Karpas-422 (cell line): ENCODE measurements around the gene ITIH3. TPM values are rescaled to one million over a fixed set of nuclear protein-coding genes. Genes with fewer than 3 reads are reported as not detected.

Source experiments
- DNase-seq: peaks from one replicate; pipeline ENCODE4 v3.0.0-alpha.2; 2015
- H2AFZ ChIP-seq: fragments of 200-600 bp; sonication (generic); 2 replicates; pipeline ENCODE4 v1.6.1; 2014; ENCODE audit warnings: antibody characterized with exemption, low read length, mixed read lengths
- H3K27ac ChIP-seq: fragments of 200-600 bp; sonication (generic); 2 replicates; pipeline ENCODE4 v1.5.1; 2014; ENCODE audit warnings: mild to moderate bottlenecking, low read length, moderate library complexity
- H3K27me3 ChIP-seq: fragments of 200-600 bp; sonication (generic); 2 replicates; pipeline ENCODE4 v1.6.1; 2014; ENCODE audit warnings: low read length, mixed read lengths
- H3K36me3 ChIP-seq: fragments of 200-600 bp; sonication (generic); 2 replicates; pipeline ENCODE4 v1.6.1; 2014; ENCODE audit warnings: low read length, mixed read lengths; ENCODE audit not compliant: insufficient read depth
- H3K4me1 ChIP-seq: fragments of 200-600 bp; sonication (generic); 2 replicates; pipeline ENCODE4 v1.6.1; 2014; ENCODE audit warnings: mild to moderate bottlenecking, low read length, mixed read lengths
- H3K4me2 ChIP-seq: fragments of 200-600 bp; sonication (generic); 2 replicates; pipeline ENCODE4 v1.6.1; 2014; ENCODE audit warnings: low read length, low read depth, mild to moderate bottlenecking; ENCODE audit not compliant: poor library complexity, severe bottlenecking
- H3K4me3 ChIP-seq: fragments of 200-600 bp; sonication (generic); 2 replicates; pipeline ENCODE4 v1.5.1; 2014; ENCODE audit warnings: mild to moderate bottlenecking, antibody characterized with exemption, low read length, mixed read lengths
- H3K79me2 ChIP-seq: fragments of 200-600 bp; sonication (generic); 2 replicates; pipeline ENCODE4 v1.6.1; 2014; ENCODE audit warnings: mild to moderate bottlenecking, low read length, mixed read lengths
- H3K9ac ChIP-seq: fragments of 200-600 bp; sonication (generic); 2 replicates; pipeline ENCODE4 v1.6.0; 2014; ENCODE audit warnings: low read length
- H3K9me2 ChIP-seq: fragments of 200-600 bp; sonication (generic), shearing (Covaris generic); replicated peaks from 2 replicates; pipeline ENCODE4 v1.6.0; 2014; ENCODE audit warnings: mild to moderate bottlenecking, low read length, moderate library complexity; ENCODE audit not compliant: insufficient read depth
- H3K9me3 ChIP-seq: fragments of 300-700, 200-600 bp; sonication (generic); 2 replicates; pipeline ENCODE4 v1.6.1; 2014; ENCODE audit warnings: low read length, mixed read lengths
- H4K20me1 ChIP-seq: fragments of 200-600 bp; sonication (generic); 2 replicates; pipeline ENCODE4 v1.6.1; 2014; ENCODE audit warnings: mild to moderate bottlenecking, antibody characterized with exemption, low read length, low read depth; ENCODE audit not compliant: insufficient read depth
- total RNA-seq: library from RNA; depleted of rRNA; stranded (reverse); fragments of >200 nt; shearing (Covaris generic); gene quantifications from 2 replicates; pipeline ENCODE4 v1.2.3, GENCODE V29; 2014; ENCODE audit warnings: low replicate concordance

ITIH3 gene
- total RNA-seq, 1 experiment from 2014 or later = not detected

DNA sequence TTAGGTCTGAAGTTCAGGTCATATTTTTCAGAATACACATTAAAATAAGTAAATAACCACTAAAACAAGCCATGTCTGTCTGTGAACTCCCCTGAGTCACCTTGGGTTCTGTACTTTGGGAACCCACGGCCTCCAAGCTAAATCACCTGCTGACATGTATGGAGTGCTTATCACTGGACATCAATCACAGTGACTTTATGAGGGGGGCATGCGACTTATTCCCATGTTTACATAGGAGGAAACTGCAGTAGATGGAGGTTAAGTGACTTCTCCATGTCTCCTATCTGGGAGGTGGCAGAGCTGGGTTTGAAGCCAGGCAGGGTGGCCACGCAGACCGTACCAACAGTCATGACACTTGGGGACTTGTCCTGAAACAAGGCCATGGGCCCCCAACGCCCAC lies 27.8 kb downstream of the ITIH3 start:
- no peaks in the 10 kb centered on the region for H3K9me2 ChIP-seq
- H3K27me3 ChIP-seq = no peaks in the 10 kb centered on the region
- H2AFZ ChIP-seq = no peak overlapping the region
- H3K36me3 ChIP-seq = no peaks in the 10 kb centered on the region
- DNase-seq = no peak
- H3K4me3 ChIP-seq = no peak overlapping the region
- no peaks in the 10 kb centered on the region for H3K9me3 ChIP-seq
- no peaks in the 10 kb centered on the region for H3K4me1 ChIP-seq
- no peak overlapping the region for H3K4me2 ChIP-seq
- no peaks in the 10 kb centered on the region for H3K79me2 ChIP-seq
- no peak overlapping the region for H3K27ac ChIP-seq
- H4K20me1 ChIP-seq = no peaks in the 10 kb centered on the region
- H3K9ac ChIP-seq = no peak overlapping the region

DNA sequence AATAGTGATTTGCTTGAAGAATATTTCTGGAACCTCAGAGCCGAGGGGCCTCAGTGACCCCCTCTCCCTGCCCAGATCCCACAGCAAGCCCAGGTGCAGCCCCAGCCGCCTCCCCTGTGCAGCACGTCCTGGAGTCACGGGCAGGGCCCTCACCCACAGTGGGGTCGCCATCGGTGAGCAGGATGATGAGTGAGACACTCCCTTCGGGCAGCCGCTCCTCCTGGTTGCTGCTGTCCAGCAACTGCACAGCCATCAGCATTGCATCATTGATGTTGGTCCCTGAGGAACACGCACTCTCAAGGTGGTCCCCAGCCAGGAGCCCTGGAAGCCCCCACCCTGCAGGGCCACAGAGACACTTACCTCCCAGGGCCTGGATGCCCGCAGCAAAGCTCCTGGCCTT lies 29.4 kb downstream of the ITIH3 start:
- Histone ChIP-seq H3K9ac (no peak overlapping the region), H3K27ac (no peak overlapping the region), H3K36me3 (no peaks in the 10 kb centered on the region), H3K79me2 (no peaks in the 10 kb centered on the region), H3K4me1 (no peaks in the 10 kb centered on the region), H3K27me3 (no peaks in the 10 kb centered on the region), H4K20me1 (no peaks in the 10 kb centered on the region), H3K4me3 (no peak overlapping the region), H2AFZ (no peak overlapping the region), H3K4me2 (no peak overlapping the region), H3K9me3 (no peaks in the 10 kb centered on the region), H3K9me2 (no peaks in the 10 kb centered on the region)
- no peak for DNase-seq

DNA sequence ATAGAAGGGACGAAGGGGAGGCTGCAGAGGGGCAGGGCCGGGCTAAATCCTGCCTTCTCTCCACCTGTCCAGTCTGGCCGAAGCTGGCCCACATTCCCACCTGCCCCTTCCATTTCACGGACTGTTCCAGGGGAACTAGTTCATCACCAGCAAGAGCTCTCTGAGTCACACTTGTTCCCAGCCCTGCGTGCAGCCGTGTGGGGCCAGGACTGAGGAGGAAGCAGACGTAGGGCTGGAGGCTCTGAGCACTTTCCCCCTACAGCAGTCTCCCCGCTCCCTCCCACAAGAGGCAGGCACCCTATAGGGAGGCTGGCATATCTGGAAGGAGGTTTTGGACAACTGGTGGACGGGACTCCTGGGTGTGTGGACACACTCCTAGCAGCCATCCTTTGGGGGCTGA lies 32.8 kb downstream of the ITIH3 start:
- H3K79me2 ChIP-seq = no peaks in the 10 kb centered on the region
- no peaks in the 10 kb centered on the region for H3K9me3 ChIP-seq
- no peak overlapping the region for H3K9ac ChIP-seq
- DNase-seq = no peak
- H3K4me2 ChIP-seq = no peak overlapping the region
- H3K4me1 ChIP-seq = no peaks in the 10 kb centered on the region
- no peaks in the 10 kb centered on the region for H3K27me3 ChIP-seq
- H3K4me3 ChIP-seq = no peak overlapping the region
- H3K9me2 ChIP-seq = no peaks in the 10 kb centered on the region
- no peaks in the 10 kb centered on the region for H3K36me3 ChIP-seq
- H3K27ac ChIP-seq = no peak overlapping the region
- no peaks in the 10 kb centered on the region for H4K20me1 ChIP-seq
- H2AFZ ChIP-seq = no peak overlapping the region

DNA sequence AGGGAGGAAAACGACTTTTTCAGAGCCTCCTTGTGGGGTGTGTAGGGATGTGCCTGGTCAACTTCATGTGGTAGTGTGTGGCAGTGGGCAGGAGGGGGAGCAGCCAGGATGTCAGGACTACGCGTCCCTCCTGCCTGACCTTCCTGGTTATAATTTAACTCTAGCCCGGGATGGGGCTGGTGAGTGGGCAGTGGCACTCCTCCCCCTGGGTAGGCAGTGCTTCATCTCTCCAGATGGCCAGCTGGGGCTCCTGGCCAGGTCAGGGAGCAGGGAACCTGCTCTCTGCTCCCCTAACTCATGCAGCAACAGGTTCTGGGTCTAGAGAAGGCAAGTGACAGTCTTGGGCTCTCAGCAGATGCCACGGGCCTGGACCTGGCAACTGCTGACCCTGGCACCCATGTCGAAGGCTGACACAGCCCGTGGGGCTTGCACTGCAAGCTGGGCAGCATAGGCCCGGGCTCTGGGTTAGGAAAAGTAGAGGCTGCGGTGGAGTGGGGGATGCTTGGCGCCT lies 33.3 kb downstream of the ITIH3 start:
- no peaks in the 10 kb centered on the region for H3K9me3 ChIP-seq
- no peaks in the 10 kb centered on the region for H3K36me3 ChIP-seq
- no peak overlapping the region for H3K4me3 ChIP-seq
- no peaks in the 10 kb centered on the region for H3K9me2 ChIP-seq
- H2AFZ ChIP-seq = no peak overlapping the region
- no peaks in the 10 kb centered on the region for H4K20me1 ChIP-seq
- H3K27me3 ChIP-seq = no peaks in the 10 kb centered on the region
- H3K79me2 ChIP-seq = no peaks in the 10 kb centered on the region
- H3K4me1 ChIP-seq = no peaks in the 10 kb centered on the region
- no peak overlapping the region for H3K9ac ChIP-seq
- H3K4me2 ChIP-seq = no peak overlapping the region
- H3K27ac ChIP-seq = no peak overlapping the region
- no peak for DNase-seq

DNA sequence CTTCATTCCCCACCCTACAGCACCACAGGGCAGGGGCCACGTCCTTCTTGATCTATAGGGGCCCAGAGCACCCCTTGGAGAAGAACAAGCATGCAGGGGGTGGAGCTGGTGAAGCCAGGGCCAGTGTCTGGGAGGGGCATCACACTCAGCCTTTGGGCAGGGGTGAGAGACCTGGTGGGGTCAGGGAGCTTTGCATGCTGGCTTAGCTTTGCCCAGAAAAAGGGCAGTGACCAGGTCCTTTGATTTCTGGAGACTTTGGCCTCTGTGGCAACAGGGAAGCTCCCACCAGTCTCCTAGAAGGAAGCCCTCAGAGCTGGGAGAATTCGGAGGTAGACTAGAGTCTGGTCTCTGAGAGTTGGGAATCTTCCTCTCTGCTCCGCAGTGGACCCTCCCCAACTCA lies 34.9 kb downstream of the ITIH3 start:
- no peaks in the 10 kb centered on the region for H3K79me2 ChIP-seq
- no peaks in the 10 kb centered on the region for H3K9me3 ChIP-seq
- no peak overlapping the region for H3K9ac ChIP-seq
- H3K36me3 ChIP-seq = no peaks in the 10 kb centered on the region
- no peaks in the 10 kb centered on the region for H3K4me1 ChIP-seq
- no peak for DNase-seq
- H3K4me3 ChIP-seq = no peak overlapping the region
- H2AFZ ChIP-seq = no peak overlapping the region
- no peak overlapping the region for H3K4me2 ChIP-seq
- no peaks in the 10 kb centered on the region for H3K9me2 ChIP-seq
- H4K20me1 ChIP-seq = no peaks in the 10 kb centered on the region
- no peak overlapping the region for H3K27ac ChIP-seq
- no peaks in the 10 kb centered on the region for H3K27me3 ChIP-seq

DNA sequence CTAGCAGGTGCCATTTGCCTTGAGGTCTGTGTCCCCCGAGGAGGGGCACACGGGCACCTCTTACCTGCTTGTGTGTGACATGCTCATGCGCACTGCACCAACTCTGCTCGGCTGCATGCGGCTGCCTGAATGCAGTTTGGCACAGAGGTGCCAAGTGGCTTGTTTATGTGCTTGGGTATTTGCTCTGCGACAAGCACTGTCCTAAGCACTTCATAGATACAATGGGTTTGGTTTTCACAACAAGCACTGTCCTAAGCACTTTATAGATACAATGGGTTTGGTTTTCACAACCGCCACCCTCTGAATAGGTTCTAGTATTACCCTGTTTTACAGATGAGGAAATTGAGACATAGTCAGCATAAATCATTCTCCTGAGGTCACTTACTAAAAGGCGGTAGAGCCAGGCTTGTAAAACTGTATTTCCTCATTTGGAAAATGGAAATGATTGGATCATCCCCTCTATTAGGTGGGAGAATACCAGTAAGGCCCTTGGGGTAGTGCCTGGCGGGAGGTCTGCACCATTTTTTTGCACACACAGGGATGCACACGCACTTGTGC lies 35.4 kb downstream of the ITIH3 start:
- Histone ChIP-seq H4K20me1 (no peaks in the 10 kb centered on the region), H3K9ac (no peak overlapping the region), H3K27ac (no peak overlapping the region), H3K36me3 (no peaks in the 10 kb centered on the region), H3K4me2 (no peak overlapping the region), H2AFZ (no peak overlapping the region), H3K79me2 (no peaks in the 10 kb centered on the region), H3K4me3 (no peak overlapping the region), H3K9me3 (no peaks in the 10 kb centered on the region), H3K4me1 (no peaks in the 10 kb centered on the region), H3K27me3 (no peaks in the 10 kb centered on the region), H3K9me2 (no peaks in the 10 kb centered on the region)
- no peak for DNase-seq

- Histone ChIP-seq H3K9me3 (no peaks in the 10 kb centered on the region), H3K4me3 (no peak within 1 kb of the TSS), H4K20me1 (no peaks in the 10 kb centered on the region), H3K79me2 (no peaks in the 10 kb centered on the region), H3K4me1 (no peaks in the 10 kb centered on the region), H3K27me3 (no peaks in the 10 kb centered on the region), H3K36me3 (no peaks in the 10 kb centered on the region), H3K9ac (no peak within 1 kb of the TSS), H3K9me2 (no peaks in the 10 kb centered on the region), H2AFZ (no peak within 1 kb of the TSS), H3K27ac (no peak within 1 kb of the TSS), H3K4me2 (no peak within 1 kb of the TSS)
- DNase-seq = no peak
Observed at GRCh38 chr3:52830535-52831258, 36.1 kb downstream of the ITIH3 start, which contains the start of gene ITIH4. ITIH4 (minus strand) TSS chr3:52830672; CDS start chr3:52830642, 30 bp downstream.

GRCh38 chr3:52831500-52832301 lies 37.1 kb downstream of the ITIH3 start:
- Histone ChIP-seq H3K9ac (no peak overlapping the region), H2AFZ (no peak overlapping the region), H3K9me2 (no peaks in the 10 kb centered on the region), H3K4me1 (no peaks in the 10 kb centered on the region), H3K4me2 (no peak overlapping the region), H3K27ac (no peak overlapping the region), H3K79me2 (no peaks in the 10 kb centered on the region), H3K9me3 (no peaks in the 10 kb centered on the region), H3K36me3 (no peaks in the 10 kb centered on the region), H3K4me3 (no peak overlapping the region), H3K27me3 (no peaks in the 10 kb centered on the region), H4K20me1 (no peaks in the 10 kb centered on the region)
- no peak for DNase-seq
